CD4-positive, alpha-beta T cell treated with Interleukin-15 for 1 hour (primary cell): ENCODE results near the gene PRKAG1.
A peak's percentile ranks its signal among the peaks of the same experiment; 100 is the strongest.

Experiments used
- DNase-seq: peaks from one replicate; pipeline ENCODE4 v3.0.0-alpha.2; 2020

The PRKAG1 gene

DNA sequence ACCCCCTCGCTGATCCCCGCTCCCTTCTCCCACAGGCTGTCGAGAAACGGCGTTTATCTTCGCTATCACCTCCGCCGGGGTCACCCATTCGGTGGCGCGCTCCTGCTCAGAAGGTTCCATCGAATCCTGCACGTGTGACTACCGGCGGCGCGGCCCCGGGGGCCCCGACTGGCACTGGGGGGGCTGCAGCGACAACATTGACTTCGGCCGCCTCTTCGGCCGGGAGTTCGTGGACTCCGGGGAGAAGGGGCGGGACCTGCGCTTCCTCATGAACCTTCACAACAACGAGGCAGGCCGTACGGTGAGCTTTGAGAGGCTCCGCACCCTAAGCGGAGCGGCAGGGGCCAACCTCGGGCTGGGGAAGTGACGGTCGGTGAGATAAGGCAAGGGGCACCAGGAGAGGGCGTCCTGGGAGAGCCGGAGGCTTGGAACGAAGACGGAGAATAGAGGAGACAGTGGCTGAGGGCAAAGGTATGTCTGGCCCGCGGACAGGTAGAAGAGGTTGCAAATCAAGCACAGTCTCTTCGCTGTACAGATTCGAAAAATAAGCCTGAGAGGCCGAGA, 38.1 kb downstream of the PRKAG1 start:
- peak; percentile 30 for DNase-seq

DNA sequence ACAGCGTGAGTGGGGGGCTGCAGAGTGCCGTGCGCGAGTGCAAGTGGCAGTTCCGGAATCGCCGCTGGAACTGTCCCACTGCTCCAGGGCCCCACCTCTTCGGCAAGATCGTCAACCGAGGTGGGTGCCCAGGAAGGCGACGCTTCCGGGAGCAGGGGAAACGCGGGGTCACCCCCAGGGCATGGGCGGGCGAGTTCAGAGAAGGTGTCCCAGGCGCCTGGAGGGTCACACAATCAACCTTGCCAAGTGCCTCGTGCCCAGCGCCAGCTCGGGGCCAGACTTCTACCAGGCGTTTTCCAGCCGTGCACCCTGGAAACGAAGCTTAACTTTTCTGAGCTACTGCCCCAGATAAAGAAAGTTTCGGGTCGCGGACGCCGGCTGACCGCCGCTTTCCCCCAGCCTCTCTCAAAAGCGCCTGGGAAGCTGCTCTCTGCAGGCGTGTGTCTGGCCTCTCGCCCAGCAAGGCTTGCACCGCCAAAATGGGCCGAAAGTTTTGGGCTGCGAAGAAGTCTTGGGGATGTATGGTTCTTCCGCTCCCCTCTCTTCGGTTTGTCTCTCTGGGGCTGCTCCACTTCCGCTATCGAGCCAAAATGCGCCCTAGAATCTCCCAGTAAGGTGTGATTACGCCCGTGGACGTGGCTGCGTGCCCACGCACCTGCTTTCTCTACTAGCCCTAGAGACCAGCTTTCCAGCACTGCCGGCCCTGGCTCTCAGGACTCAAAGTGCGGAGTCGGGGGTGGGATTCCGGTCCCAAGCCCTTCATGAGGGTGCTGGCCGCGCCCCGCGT, 38.8 kb downstream of the PRKAG1 start:
- peak; percentile 38 for DNase-seq

DNA sequence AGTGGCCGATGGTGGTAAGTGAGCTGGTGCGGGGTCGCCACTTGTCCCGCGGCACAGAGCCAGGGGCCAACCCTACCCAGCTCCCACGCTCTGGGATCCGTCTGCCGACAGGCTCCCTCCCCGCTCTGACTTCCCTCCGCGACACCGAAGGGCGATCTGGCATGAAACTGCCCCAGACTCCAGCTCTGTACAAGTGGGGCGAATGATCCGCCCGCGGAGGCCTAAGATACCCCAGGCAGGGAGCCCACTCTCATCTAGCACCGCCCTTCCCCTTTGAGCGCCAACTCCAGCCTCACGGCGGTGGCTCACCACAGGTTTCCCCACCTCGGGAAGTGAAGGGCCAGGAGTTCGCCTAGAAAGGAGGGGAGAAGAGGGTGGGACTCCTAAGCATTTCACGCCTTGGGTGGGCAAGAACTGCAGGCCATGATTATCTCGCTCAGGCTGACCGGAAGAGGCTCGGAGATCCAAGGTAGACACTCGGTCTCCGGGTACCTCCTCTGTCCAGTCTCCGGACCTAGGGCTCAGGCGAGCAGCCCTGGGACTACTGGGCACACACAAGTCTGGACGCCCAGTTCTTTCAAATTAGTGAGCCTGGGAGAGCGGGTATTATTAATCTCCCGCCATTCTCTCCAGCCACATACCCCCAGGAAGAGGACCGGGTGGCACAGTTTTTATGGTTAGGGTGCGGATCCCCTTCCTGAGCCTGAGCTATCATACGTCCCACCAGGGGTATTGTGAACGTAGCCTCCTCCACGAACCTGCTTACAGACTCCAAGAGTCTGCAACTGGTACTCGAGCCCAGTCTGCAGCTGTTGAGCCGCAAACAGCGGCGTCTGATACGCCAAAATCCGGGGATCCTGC, 39.6 kb downstream of the PRKAG1 start:
- DNase-seq, result no peak

DNA sequence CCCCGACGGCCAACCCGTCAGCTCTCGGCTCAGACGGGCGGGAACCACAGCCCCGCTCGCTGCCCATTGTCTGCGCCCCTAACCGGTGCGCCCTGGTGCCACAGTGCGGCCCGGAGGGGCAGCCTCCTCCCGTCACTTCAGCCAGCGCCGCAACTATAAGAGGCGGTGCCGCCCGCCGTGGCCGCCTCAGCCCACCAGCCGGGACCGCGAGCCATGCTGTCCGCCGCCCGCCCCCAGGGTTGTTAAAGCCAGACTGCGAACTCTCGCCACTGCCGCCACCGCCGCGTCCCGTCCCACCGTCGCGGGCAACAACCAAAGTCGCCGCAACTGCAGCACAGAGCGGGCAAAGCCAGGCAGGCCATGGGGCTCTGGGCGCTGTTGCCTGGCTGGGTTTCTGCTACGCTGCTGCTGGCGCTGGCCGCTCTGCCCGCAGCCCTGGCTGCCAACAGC, 40.3 kb downstream of the PRKAG1 start, which contains the start of gene WNT1:
TSS of gene WNT1 (plus strand) at position 32 of the 450 bp plus-strand sequence. CDS start at position 361, 329 bp downstream.
- DNase-seq, result peak; percentile 22

DNA sequence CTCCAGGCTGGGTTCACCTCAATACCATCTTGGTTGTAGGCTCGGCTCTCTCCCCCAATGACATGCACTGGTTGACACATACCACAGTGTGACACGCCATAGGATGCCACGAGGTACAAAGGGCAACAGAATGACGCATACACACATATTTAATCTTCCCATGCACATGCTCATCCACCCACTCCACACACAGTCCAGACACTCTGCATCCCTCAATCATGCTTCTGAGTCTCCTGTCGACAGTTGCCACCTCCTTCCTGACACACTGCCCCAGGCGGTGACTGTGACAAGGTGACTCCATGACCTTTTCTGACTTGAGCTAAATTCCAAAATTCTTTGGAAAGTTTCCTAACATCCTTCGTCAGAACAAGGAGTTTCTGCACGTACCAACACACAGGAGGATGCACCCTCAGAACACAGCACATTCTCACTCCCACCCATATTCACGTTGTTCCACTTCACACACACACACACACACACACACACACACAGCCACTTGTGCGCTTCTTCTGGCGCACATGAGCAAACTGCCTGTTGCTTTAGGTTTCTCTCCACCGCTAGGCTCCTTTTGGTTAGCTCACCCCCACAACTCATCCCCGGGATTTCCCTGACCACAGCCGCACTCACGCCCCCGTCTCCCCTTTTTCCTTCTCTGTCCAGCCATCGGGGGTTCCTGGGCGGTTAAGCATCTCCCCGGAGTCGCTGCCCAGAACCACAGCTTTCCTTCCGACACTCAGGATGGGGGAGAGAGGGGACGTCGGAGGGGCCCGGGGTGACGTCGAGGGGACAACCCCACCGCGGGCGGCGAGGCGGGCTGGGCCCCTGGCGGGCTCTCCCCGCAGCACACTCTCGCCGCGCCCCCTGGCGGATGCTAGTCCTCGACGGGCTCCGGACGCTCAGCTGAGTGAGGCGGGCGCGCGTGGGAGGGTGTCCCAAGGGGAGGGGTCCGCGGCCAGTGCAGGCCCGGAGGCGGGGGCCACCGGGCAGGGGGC, 41.0 kb downstream of the PRKAG1 start:
- peak; percentile 79 for DNase-seq

DNA sequence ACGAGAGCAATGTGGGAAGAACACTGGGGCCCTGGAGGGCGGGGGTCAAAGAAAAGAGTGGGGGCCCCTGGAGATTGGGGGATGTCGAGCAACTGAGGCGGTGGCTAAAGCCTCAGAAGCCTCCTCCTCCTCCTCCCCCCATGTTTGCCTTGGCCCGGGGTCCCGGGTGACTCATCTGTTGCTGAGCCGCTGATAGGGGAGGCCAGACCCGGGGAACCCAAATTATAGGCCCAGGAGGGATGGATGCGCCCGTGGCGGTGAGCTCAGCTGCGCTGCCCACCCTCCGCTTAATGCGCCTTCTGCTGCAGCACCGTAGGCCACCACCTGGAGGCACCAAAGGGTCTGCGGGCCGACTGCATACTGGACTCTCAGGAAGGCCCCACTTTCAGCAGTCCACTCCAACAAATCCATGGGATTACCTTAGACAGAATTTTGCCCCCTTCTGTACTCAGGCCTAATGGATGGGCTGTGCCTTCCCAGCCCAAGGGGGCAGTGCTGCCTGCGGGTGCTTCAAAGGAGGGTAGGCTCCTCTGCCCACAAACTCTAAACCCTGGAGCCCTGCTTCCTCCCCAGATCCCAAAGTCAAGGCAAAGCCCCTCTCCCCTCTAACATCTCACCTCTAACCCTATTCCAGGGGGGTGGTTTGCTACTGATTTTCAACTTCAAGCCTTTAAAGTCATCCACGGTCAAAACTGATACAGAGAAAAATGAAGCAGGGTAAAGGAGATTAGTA, 44.5 kb downstream of the PRKAG1 start:
- peak; percentile 32 for DNase-seq

DNA sequence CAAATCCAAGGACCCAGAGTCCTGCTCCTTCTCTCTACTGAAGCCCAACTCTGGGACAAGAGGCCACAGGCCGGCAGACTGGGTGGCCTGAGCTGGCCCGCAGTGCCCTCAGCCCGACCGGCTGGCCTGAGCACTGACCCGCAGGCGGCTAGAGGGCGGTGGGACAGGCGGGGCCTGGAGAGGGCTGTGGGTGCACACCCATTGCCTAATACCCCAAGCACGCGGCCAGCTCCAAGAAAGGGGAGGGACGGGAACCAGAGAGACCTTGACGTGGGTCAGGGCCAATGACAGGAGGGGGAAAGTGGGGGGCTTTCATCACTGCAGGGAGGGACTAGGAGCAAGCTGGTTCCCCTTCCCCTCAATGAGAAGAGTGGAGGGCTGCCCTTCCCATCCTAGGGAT, 45.0 kb downstream of the PRKAG1 start:
- DNase-seq, result no peak

DNA sequence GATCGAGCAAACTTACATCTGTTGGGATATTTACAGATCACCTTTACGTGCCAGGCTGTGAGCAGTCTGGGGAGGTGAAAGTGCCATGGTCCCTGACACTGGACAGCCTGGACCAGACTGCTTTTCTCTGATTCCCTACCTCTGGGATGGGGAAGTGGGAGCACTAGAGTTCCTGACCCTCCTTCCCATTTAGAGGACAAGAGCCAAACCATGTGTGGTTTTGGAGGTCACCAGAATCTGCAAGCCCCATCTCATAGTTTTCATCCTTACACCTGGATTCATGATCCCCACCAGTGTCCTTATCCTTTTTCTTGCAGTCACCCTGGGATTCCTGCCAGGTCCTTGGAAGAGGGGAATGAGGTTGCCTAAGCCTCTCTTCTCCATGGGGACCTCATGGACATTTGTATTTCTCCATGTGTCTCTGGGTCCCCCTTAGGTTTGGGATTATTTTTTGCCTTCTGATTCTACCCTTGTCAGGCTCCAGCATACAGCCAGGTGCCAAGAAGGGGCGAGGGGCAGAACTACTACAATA, 45.6 kb downstream of the PRKAG1 start:
- no peak for DNase-seq

DNA sequence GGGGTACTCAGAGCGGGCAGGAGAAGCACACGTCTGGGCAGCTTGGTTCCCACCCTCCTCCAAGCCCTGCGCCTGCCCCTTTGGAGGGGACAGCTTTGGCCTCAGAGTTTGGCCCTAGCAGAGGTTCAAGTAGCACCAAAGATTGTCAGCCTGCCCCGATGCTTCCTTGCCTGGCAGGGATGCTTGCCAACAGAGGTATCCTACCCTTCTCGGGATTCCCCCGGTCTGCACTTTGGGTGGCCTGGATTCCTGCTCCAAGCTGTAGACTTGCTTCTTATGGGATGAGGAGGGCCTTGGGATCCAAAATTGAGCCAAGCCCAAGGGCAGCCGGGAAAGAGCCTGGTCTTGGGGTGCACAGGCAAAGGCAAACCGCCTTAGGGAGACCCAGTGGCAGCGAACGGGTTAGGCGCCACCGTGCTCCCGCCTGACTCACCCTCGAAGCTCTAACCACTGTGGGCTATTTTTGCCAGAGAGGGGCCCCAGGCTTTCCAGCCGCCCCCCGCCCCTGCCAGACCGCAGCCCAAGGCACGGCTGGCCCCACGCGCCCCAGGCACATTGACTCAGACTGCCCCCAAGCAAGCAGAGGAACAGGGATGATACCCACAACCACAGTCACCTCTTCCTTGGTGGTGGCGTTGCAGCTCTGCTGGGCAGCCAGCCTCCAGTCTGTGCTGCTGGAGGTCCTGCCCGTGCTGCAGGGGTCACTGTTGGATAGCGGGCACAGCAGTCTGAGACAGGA, 46.2 kb downstream of the PRKAG1 start:
- DNase-seq, result no peak

DNA sequence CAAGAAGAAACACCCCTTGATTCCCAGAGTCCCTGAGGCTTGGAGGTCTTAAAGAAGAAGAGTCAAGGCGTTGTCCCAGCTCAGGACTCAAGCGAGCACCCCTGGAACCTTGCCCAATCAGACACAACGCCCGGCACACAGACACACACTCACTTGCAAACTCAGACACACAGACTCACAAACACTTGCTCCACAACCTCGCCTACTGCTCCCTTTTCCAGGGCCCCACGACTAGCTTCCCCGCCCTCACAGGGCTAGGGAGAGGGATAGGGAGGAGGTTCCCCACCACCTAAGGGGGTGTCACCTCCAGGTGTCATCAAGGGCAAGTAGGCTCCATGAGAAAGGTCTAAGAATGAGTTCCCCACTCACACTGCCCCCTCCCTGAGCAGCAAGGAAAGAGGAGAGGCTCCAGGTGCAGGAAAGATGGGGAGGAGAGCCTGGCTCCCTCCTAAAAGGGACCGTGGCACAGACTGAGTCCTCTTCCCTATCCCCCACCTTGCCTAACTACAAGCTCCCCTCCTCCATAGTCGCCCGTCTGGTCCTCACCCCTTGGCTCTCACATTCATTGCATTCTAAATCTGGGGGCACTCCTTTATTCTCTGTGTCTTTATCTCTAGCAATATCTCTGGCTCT, 47.8 kb downstream of the PRKAG1 start:
- no peak for DNase-seq

DNA sequence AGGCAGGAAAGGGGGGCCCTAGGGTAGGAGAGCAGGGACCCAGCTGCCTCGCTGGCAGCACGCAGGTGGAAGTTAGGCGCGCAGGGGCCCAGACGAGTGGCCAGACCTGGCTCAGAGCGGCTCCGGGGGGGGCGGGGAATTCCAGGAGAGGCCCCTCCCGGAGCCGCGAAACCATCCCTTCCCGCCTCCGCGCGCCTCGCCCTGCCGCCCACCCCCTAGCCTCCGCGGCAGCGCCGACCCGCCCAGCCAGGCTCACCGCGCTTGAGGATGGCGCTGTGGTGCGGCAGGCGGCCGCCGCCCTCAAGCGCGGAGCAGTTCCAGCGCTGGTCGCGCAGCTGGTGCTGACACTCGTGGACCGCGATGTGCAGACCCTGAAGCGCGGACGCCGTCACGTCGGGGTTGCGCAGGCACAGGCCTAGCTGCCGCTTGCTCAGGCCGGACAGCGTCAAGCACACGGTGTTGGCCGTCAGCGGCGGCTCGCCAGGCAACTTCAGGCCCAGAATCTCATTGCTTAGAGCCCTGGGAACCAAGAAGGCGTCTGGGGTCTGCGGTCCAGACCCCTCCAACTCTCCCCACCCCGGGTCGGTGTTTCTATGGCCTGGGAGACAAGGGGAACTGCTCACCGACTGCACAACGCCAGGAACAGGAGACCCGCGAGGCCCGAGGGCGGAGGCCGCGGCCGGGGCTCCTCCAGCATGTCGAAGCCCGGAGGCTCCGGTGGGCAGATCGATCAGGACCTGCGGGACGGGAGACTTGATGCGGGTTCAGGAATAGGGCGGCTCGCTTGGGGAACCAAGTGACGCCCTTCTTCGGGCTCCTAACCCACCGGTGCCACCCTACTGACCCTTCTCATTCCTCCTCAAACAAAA, 48.5 kb downstream of the PRKAG1 start:
- peak; percentile 30 for DNase-seq

DNA sequence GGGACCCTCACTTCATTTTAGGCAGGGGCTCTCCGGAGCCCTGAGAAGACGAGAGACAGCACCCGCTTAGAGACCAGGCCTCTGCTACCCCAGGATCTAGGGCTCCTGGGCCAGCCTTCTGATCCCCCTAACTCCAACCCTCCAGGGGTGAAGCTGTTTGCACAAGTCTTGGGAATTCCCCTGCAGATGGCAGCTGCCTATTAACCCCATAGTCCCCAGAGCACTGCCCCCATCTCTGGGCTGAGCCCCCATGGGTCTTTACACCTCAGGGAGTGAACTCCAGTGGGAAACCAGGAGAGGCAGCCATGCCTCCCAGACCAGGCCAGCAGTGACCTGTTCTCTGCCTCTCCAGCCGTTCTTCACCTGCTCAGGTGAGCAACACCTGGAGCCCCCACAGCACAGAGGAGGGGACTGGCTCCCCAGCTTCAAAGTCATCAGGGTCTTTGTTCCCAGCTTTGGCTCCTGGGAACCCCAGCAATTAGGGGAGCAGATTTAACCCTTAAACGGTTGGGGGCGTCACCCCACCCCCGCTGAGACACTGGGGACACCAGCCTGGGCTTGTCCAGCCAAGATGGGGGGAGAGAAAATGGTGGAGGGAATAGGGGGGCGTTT, 49.3 kb downstream of the PRKAG1 start:
- no peak for DNase-seq

DNA sequence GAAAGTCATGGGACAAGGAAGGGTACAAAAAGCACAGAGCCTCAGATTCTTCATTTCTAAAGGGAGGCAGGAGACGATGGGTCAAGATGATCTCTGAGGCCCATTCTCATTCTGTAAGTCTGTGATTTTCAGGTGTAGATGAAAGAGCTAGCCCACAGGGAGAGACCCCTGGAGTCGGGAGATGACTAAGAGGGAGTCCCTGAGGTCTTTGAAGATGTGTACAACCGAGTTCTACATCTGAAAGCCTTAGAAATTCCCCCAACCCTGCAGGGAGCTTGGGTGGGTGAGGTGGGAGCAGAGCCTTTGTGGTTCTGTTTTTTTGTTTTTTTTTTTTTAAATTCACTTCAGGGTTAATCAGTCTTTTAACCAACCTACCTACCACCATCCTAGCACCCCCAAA, 50.1 kb downstream of the PRKAG1 start:
- DNase-seq, result no peak

DNA sequence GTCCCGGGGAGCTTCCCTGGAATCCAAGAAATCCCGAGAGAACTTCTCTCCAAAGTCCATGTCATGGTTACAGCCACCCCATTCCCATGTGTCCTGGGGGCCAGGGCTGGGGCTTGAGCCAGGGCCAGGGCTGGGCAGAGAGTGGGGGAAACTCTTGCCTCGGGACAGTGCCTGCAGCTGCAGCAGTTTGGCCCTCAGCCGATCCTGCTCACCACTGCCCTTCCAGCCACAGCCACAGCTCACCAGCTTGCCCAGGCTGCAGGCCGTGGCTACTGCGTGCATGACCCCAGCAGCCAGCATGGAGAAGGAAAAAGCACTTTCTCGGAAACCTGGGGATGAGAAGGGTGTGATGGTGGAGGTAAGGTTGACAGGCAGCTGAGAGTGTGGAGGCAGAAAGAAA, 50.6 kb downstream of the PRKAG1 start:
- no peak for DNase-seq

DNA sequence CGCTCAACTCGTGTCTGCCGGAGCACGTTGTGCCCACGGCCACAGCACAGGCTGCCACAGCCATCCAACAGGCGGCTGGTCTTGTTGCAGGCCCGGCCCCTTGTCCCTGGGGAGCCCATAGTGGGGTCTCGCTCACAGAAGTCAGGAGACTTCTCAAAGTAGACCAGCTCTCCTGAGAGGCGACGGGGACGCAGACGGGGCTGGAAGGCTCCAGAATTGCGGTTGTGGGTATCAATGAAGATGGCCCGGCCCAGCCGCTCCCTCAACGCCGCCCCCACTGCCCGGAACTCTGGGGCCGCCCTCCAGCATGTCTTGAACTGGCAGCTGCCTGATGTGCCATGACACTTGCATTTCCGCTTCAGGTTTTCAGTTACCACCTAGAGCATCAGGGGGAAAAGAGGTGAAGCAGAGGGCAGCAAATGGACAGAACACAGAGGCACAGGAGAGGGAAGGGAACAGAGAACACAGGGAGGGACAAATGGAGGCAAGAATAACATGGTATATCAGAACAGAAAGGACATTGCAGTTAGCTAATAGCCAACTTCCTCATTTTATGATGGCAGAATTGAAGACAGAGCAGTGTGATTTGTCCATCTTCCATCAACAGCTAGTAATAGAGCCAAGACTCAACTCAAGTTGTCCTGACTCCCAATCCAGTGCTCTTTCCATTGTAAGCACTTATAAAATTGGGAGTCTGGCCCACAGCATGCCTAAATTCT, 52.2 kb downstream of the PRKAG1 start:
- DNase-seq, result no peak

DNA sequence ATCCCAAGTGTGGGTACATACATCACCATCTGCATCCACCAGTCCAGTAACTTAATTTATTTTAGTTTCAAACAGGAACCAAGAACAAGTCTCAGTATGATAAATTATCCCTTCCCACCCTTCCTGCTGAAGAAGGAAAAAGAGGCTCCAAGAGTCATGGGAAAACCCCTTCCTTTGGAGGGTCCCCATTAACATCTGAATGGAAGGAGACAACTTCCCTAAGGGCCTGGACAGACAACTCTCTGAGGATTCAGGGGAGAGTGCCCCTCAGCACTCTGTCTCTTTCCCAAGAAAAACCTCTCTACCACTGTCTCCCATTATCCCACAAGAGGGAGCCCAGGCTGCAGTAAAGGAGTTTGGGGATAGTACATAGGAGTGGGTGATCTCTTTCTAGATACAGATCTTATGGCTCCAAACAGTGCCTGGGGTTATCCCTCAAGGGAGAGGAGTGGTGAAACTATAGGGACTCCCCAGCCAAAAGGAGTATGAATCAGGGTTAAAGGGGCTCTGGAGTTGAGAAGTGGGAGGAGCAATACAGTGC, 53.2 kb downstream of the PRKAG1 start:
- no peak for DNase-seq

DNA sequence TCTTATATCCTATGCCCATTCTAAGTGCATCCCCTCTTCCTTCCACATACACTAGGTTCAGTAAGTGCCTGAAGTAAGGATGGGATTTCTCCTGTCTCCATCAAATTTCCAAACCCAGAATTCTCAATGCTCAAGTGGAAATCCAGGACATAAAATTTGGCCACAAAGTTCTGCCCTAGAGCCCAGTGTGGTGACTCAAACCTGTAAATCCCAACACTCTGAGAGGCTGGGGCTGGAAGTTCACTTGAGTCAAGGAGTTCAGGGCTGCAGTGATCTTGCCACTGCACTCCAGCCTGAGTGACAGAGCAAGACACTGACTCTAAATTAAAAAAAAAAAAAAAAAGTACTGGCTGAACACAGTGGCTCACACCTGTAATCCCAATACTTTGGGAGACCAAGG, 56.8 kb downstream of the PRKAG1 start:
- DNase-seq, result no peak

DNA sequence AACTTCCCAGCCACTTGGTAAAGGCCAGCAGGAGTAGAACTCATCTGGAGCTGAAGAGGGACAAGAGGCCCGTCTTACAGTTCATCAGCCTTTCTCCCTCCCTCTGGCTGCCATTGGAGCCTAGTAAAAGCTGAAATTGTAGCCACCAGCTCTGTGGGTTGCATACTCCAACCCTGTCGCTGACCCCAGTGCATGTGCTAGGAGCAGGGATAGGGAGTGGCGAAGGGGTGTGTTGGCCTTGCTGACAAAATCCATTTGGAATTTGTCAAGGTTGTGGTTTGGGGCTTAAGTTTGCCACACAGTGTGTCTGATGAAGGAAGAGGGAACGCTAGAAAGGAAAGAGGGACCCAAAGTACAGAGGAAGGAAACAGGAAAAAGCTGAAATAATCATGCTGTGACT, 57.2 kb downstream of the PRKAG1 start:
- no peak for DNase-seq
